OCI-M1 (cell line): Measurements from ENCODE around the gene SPDL1.
"Not testable (repeated sequence)": the region's sequence is repeated elsewhere in the genome, so short reads cannot be mapped to it uniquely, and the experiment has no call there.

Source experiments
- DNase-seq: peaks from one replicate; lab custom pipeline; 2025; lab: John Stamatoyannopoulos, UW

The SPDL1 gene

GRCh38 chr5:169574134-169574646, 9.4 kb upstream of the SPDL1 start:
- DNase-seq: no peak

- DNase-seq: peak; percentile 11
Measured at GRCh38 chr5:169576181-169576598, 7.4 kb upstream of the SPDL1 start.

- DNase-seq: peak; percentile 11
Measured at GRCh38 chr5:169577951-169578350, 5.6 kb upstream of the SPDL1 start.

- no peak for DNase-seq
Measured at GRCh38 chr5:169580964-169581363, 2.6 kb upstream of the SPDL1 start.

- peak; percentile 86 for DNase-seq
Measured at GRCh38 chr5:169581580-169582227, 1.9 kb upstream of the SPDL1 start.

- DNase-seq: no peak
Measured at GRCh38 chr5:169583101-169583423, 511 bp upstream of the SPDL1 start.

- DNase-seq: no peak
Measured at GRCh38 chr5:169584998-169585451, 1.5 kb downstream of the SPDL1 start.

GRCh38 chr5:169590602-169591001, 7.0 kb downstream of the SPDL1 start:
- DNase-seq: no peak

- no peak for DNase-seq
Measured at GRCh38 chr5:169591636-169592035, 8.1 kb downstream of the SPDL1 start.

- no peak for DNase-seq
Measured at GRCh38 chr5:169592937-169593650, 9.5 kb downstream of the SPDL1 start.

GRCh38 chr5:169595172-169595820, 11.7 kb downstream of the SPDL1 start:
- no peak for DNase-seq

GRCh38 chr5:169599451-169599850, 15.9 kb downstream of the SPDL1 start:
- no peak for DNase-seq

- no peak for DNase-seq
Measured at GRCh38 chr5:169602535-169602934, 19.0 kb downstream of the SPDL1 start.

GRCh38 chr5:169606279-169606678, 22.7 kb downstream of the SPDL1 start:
- no peak for DNase-seq

- no peak for DNase-seq
Measured at GRCh38 chr5:169607882-169608281, 24.3 kb downstream of the SPDL1 start.

- DNase-seq: no peak
Measured at GRCh38 chr5:169609716-169610115, 26.1 kb downstream of the SPDL1 start.

- no peak for DNase-seq
Measured at GRCh38 chr5:169610606-169611005, 27.0 kb downstream of the SPDL1 start.

- DNase-seq: no peak
Measured at GRCh38 chr5:169615561-169615960, 32.0 kb downstream of the SPDL1 start.

- not testable (repeated sequence) for DNase-seq
Measured at GRCh38 chr5:169624307-169624706, 40.7 kb downstream of the SPDL1 start.

GRCh38 chr5:169626779-169627178, 43.2 kb downstream of the SPDL1 start:
- DNase-seq: no peak

GRCh38 chr5:169627551-169627950, 44.0 kb downstream of the SPDL1 start:
- DNase-seq: no peak

- DNase-seq: no peak
Measured at GRCh38 chr5:169628892-169629291, 45.3 kb downstream of the SPDL1 start.
